ENCODE data around the gene SLC7A8. TPM values are rescaled to one million over a fixed set of nuclear protein-coding genes. Genes with fewer than 3 reads are reported as not detected.
"Not testable (repeated sequence)": the region's sequence is repeated elsewhere in the genome, so short reads cannot be mapped to it uniquely, and the experiment has no call there.

SLC7A8 gene
- total RNA-seq: 10 to 100 TPM; 17.4 to 31.0 TPM
- long read RNA-seq, donor 1, partial matches to known transcripts: 1 of 2 reads
- long read RNA-seq, donor 1, other reads (novel, unspliced or antisense): 1 of 2 reads
- long read RNA-seq, donor 2: 0 reads

GRCh38 chr14:23183479-23183878, at the start of gene SLC7A8:
SLC7A8 (minus strand) TSS chr14:23183660; CDS start chr14:23182914, 746 bp downstream.
- DNase-seq (ENCODE audit: low spot score): peak; percentile 86
- intact Hi-C loops (cut with DNase I): no loop called here

GRCh38 chr14:23232241-23232808, 48.9 kb upstream of the SLC7A8 start:
- intact Hi-C loops (cut with DNase I); DNase-seq (ENCODE audit: low spot score): not testable (repeated sequence)

- intact Hi-C loops (cut with DNase I): no loop called here
- no peak for DNase-seq (ENCODE audit: low spot score)
Measured at GRCh38 chr14:23228812-23229211, 45.4 kb upstream of the SLC7A8 start.

DNA sequence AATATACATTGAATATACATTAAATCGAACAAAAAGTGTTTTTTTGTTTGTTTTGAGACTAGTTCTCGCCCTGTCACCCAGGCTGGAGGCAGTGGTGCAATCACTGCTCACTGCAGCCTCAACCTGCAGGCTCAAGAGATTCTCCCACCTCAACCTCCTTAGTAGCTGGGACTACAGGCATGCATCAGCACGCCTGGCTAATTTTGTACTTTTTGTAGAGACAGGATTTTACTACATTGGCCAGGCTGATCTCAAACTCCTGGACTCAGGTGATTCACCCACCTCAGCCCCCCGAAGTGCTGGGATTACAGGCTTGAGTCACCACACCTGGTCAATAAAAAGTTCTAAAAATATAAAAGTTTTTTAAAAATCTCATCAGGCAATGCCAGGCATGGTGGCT, 44.1 kb upstream of the SLC7A8 start:
- intact Hi-C loops (cut with DNase I): no loop called here
- no peak for DNase-seq (ENCODE audit: low spot score)

GRCh38 chr14:23224958-23225357, 41.5 kb upstream of the SLC7A8 start:
- DNase-seq (ENCODE audit: low spot score); intact Hi-C loops (cut with DNase I): not testable (repeated sequence)

DNA sequence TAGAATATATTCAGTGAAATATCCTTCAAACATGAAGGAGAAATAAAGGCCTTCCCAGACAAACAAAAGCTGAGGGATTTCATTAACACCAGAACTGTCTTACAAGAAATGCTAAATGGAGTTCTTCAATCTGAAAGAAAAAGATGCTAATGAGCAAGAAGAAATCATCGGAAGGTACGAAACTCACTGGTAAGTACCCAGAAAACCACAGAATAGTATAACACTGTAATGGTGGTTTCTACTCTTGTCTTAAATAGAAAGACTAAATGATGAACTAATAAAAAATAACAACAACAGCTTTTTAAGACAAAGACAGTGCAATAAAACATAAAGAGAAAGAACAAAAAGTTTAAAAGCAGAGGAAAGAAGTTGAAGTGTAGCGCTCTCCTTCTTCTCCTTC, 35.6 kb upstream of the SLC7A8 start:
- intact Hi-C loops (cut with DNase I): no loop called here
- no peak for DNase-seq (ENCODE audit: low spot score)

DNA sequence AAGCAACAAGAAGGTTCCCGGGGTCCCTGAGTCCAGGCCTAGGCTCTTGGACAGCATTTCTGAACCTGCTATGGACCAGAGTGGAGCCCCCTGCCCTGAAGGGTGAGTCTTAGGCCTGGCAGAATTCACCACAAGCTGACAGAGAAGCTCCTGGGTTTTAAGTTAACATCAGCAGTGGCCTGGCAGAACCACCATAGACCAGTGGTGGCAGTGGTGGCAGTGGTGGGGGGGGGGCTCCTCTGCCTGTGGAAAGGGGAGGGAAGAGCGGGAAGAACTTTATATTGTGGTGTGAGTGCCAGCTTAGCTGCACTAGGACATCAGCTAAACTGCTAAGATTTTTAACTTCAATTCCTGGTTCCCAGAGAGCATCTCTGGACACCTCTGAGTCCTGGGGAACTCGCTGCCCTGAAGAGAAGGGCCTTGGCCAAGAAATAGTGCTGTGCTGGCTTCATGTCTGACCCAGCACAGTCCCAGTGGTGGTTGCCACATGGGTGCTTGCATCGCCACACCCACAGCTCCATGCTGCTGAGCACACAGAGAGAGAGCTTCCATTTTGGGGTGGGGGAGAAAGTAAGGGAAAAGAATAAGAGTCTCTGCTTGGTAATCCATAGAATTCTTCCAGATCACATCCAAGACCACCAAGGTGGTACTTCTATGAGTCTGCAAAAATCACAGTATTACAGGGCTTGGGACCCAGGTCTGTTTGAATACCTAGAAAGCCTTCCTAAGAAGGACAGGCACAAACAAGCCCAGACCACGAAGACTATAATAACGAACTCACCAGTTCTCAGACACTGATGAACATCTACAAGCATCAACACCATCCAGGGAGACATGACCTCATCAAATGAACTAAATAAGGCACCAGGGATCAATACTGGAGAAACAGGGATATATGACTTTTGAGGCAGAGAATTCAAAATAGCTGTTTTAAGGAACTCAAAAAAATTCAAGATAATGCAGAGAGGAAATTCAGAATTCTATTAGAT, 33.9 kb upstream of the SLC7A8 start:
- DNase-seq (ENCODE audit: low spot score): no peak
- intact Hi-C loops (cut with DNase I): no loop called here

DNA sequence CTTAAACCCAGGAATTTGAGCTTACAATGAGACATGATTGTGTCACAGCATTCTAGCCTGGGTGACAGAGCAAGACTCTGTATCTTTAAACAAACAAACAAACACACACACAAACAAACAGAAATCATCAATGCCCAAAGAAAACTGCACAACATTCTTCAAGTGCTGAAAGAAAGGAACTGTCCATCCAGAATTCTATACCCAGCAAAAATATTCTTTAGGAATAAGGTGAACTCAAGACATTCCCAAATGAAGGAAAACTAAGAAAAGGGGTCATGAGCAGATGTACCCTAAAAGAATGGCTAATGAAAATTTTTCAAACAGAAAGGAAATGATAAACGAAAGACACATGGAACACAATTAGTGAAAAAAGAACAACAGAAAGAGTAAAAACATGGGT, 32.0 kb upstream of the SLC7A8 start:
- intact Hi-C loops (cut with DNase I): no loop called here
- DNase-seq (ENCODE audit: low spot score): no peak

DNA sequence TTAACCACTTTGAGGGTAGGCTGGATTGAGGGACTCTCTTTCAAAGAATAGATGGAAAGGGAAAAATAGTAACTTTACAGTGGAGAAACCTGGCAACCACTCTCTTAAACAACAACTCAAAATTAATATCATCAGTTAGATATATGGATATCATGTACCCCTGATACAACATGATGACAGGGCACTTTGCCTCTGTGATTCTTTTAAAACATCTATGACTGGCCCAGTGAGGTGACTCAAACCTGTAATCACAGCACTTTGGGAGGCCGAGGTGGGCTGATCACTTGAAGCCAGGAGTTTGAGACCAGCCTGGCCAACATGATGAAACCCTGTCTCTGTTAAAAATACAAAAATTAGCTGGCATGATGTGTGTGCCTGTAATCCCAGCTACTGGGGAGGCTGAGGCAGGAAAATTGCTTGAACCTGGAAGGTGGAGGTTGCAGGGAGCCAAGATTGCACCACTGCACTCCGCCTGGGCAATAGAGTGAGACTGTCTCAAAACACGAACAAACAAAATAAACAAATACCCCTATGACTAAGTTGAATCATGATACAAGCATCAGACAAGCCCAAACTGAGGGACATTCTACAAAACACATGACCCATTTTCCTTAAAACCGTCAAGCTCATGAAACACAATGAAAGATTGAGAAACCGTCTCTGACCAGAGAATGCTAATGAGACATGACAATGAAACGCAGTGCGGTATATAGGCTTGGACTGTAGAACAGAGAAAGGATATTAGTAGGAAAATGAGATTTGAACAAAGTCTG, 26.4 kb upstream of the SLC7A8 start:
- intact Hi-C loops (cut with DNase I): no loop called here
- no peak for DNase-seq (ENCODE audit: low spot score)

DNA sequence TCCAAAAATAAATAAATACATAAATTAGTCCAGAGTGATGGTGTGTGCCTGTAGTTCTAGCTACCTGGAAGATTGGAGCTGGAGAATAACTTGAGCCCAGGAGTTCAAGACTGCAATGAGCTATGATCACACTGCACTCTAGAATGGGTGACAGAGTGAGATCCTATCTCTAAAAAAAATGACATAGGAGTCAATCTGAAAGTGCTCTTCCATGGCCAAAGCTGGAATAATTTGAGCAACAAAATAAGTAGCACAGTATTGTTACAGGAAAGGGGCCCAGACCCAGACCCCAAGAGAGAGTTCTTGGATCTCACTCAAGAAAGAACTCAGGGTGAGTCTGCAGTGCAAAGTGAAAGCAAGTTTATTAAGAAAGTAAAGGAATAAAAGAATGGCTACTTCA, 24.9 kb upstream of the SLC7A8 start:
- DNase-seq (ENCODE audit: low spot score): no peak
- intact Hi-C loops (cut with DNase I): no loop called here

GRCh38 chr14:23207146-23207540, 23.7 kb upstream of the SLC7A8 start:
- no peak for DNase-seq (ENCODE audit: low spot score)
- intact Hi-C loops (cut with DNase I): no loop called here

- DNase-seq (ENCODE audit: low spot score): no peak
- intact Hi-C loops (cut with DNase I): no loop called here
Measured at GRCh38 chr14:23206422-23207145, 23.1 kb upstream of the SLC7A8 start.

DNA sequence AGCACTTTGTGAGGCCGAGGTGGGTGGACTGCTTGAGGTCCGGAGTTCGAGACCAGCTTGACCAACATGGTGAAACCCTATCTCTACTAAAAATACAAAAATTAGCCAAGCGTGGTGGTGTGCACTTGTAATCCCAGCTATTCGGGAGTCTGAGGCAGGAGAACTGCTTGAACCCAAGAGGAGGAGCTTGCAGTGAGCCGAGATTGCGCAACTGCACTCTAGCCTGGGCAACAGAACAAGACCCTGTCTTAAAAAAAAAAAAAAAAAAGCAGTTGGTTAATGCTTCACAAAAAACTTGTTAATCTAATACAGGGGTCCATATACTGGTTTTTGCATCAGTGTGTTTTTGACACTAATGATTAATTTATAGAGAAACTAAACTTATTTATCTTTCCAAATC, 18.5 kb upstream of the SLC7A8 start:
- DNase-seq (ENCODE audit: low spot score): no peak
- intact Hi-C loops (cut with DNase I): no loop called here

DNA sequence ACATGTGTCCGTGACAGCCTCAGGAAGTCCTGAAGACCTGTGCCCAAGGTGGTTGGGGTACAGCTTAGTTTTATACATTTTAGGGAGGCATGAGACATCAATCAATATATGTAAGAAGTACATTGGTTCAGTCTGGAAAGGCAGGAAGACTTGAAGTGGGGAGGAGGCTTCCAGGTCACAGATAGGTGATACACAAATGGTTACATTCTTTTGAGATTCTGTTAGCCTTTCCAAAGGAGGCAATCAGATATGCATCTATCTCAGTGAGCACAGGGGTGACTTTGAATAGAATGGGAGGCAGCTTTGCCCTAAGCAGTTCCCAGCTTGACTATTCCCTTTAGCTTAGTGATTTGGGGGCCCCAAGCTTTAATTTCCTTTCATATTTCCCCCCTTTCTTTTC, 15.7 kb upstream of the SLC7A8 start:
- intact Hi-C loops (cut with DNase I); DNase-seq (ENCODE audit: low spot score): not testable (repeated sequence)

- intact Hi-C loops (cut with DNase I); DNase-seq (ENCODE audit: low spot score): not testable (repeated sequence)
Measured at GRCh38 chr14:23196487-23196886, 13.0 kb upstream of the SLC7A8 start.

DNA sequence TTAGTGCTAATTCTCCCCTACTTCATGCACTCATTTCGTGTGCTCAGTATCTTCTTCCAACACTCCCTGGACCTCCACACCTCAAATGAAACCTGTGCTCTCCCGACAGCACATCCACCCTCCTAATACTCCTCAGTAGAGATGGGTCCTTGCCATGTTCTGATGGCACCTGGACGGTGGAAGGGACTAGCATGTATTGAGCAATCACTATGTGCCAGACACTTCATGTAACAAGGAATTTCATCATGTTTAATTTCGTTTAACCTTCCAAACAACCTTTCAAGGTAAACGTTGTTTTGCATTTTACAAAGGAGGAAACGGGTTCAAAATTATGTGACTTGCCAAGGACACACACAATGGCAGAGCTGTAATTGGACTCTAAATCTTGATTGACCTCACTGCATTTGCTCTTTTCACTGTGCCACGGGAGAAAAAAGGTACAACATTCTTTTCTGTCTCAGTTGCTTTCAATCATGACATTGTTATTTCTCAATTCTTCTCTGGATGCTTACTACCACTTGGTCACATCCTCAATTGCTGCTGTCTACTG, 12.2 kb upstream of the SLC7A8 start:
- intact Hi-C loops (cut with DNase I): no loop called here
- DNase-seq (ENCODE audit: low spot score): no peak

DNA sequence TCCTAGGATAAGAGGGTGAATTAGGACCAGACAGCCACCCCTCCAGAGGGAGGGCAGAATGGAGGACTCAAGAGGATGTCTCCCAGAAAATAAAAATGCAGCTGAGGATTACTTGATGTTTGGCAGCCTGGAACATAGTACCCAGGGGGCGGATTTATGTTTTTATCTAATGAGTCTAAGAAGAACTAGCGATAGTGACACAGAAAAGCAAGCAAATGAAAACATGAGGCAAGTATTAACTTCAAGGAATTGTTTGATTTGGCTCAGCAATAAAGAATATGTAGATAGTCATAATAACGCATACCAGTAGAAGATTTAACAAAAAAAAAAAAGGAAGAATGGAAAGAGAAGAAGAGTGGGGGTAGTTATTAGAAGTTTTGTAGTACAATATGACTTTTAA, 10.0 kb upstream of the SLC7A8 start:
- no peak for DNase-seq (ENCODE audit: low spot score)
- intact Hi-C loops (cut with DNase I): no loop called here

DNA sequence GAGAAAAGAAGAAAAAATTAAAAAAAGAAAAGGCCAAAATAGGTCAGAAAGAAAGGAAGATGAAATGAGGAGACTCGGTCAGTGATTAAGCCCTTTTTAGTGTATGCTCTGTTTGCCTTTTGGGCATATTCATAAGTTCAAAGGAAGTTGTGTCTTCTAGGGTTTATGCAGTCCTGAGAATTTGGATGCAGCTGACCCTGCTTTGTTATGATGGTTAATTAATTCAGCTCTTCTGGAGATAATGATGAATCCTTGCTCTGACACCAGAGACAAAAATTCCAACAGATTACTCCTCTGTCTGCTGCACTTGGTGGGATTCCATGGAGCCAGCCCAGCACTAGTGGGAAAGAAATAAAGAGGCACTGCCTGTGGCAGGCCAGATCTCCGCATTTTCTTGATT, 4.5 kb upstream of the SLC7A8 start:
- intact Hi-C loops (cut with DNase I): loop anchor here (2.0 kb wide), 1 partner anchor 67 kb away; no protein-coding TSS in a partner anchor
- DNase-seq (ENCODE audit: low spot score): no peak

Measured in posterior vena cava (tissue), 2 donors.